ENCODE measurements around the gene SULT1C3.

The SULT1C3 gene

DNA sequence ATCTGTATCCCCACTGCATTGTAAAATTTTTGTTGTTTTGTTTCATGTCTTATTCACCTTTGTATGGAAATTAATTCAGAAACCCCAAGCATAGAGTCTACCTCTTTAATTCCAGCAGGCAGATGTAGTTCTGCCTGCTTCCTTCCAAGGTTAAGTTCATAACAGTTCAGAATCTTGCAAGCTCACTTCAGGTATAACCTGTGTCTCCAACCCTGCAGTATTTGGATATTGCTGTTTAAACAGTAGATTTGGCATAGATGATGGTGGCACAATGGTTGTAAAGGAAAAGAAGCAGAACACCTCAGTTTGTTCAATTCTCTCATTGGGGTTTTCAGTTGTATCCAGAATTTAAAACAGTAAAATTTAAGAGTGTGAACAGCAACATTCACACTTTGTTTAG is 70.1 kb downstream of the SULT1C3 start:
- DNase-seq, result no peak

All from amniotic stem cell (primary cell).